ENCODE results near the gene ADAMTSL4.

DNA sequence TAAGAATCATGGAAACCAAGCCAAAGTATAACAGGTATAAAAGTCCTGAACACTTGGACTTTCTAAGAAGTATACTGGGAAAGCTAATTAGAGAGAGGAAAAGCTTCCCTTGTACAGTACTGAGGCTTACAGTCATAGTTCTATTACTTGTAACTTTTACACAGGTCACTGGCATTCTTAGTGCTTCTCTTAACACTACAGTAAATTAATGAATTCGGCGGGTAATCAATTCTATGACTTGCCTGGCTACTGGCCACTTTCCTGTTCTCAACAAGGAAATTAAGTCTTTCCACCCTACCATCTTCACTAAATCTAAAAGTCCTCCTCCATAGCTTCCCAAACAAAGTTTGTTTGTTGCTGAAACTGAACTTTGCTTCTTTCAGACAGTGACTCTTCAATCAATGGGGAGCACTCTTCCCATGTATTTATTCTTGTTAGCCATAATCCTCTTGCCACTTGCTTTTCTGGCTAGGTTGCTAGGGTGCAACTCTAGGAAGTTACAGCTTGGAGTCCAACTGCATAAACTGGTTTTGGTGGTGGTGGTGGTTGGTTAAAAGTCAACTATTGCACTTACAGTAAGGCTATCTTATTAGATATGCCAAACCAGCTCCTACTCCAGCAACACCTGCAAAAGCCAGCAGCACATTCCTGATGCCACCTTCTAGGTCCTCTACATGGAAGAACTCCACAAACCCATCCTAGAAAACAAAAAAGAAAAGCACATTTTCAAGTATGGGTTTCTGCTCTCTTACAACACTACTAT is 27.8 kb downstream of the ADAMTSL4 start:
- no peak for TF ChIP-seq EZH2 (IDR thresholded peaks at IDR 0.05; ENCODE audit: borderline replicate concordance, low read depth, low read length, poor library complexity, severe bottlenecking)
- TF ChIP-seq, protein P1, sequence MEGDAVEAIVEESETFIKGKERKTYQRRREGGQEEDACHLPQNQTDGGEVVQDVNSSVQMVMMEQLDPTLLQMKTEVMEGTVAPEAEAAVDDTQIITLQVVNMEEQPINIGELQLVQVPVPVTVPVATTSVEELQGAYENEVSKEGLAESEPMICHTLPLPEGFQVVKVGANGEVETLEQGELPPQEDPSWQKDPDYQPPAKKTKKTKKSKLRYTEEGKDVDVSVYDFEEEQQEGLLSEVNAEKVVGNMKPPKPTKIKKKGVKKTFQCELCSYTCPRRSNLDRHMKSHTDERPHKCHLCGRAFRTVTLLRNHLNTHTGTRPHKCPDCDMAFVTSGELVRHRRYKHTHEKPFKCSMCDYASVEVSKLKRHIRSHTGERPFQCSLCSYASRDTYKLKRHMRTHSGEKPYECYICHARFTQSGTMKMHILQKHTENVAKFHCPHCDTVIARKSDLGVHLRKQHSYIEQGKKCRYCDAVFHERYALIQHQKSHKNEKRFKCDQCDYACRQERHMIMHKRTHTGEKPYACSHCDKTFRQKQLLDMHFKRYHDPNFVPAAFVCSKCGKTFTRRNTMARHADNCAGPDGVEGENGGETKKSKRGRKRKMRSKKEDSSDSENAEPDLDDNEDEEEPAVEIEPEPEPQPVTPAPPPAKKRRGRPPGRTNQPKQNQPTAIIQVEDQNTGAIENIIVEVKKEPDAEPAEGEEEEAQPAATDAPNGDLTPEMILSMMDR (conservative IDR thresholded peaks at IDR 0.05; ENCODE audit: low read depth, low read length) = no peak

All from A673 (cell line).